Measurements from ENCODE around the gene OR52D1. TPM values are rescaled to one million over a fixed set of nuclear protein-coding genes. Genes with fewer than 3 reads are reported as not detected.

Gene OR52D1
- total and polyA plus RNA-seq, 2 of the 8 experiments (the other 6 are each of a cell fraction or from before 2014, with no cell fraction given): not detected

- Histone ChIP-seq H3K79me2 (ENCODE audit: control insufficient read depth in 1 of 2, insufficient read depth in 2 of 2, low read length in 2 of 2) (no peaks in the 10 kb centered on the region), H3K9me3 (ENCODE audit: insufficient read depth in 2 of 2, low read depth in 1 of 2, low read length in 1 of 2) (no peaks in the 10 kb centered on the region), H4K5ac (ENCODE audit: insufficient read length, low read depth, low read length) (no peak overlapping the region), H2AK5ac (ENCODE audit: low read depth, low read length) (no peak overlapping the region), H2BK15ac (ENCODE audit: low read length) (no peak overlapping the region), H3K18ac (ENCODE audit: extremely low read depth, low read length) (no peak overlapping the region), H3K23me2 (ENCODE audit: low read depth, low read length) (no peaks in the 10 kb centered on the region), H3K56ac (replicated peaks; ENCODE audit: insufficient read length, low read depth, low read length) (no peak overlapping the region), H2BK20ac (ENCODE audit: low read length) (no peak overlapping the region), H3K4me3 (ENCODE audit: extremely low read depth in 1 of 4, insufficient read depth in 2 of 4, low read depth in 3 of 4, low read length in 4 of 4) (no peak overlapping the region), H3K4me2 (ENCODE audit: insufficient read depth in 1 of 2, low read depth in 2 of 2, low read length in 2 of 2) (no peak overlapping the region), H3K14ac (ENCODE audit: insufficient read length) (no peak overlapping the region), H3K4me1 (replicated peaks in 1 of 4; ENCODE audit: control insufficient read depth in 3 of 4, insufficient read depth in 4 of 4, low read length in 3 of 4) (no peaks in the 10 kb centered on the region), H3K23ac (ENCODE audit: insufficient read length) (no peak overlapping the region), H2BK12ac (ENCODE audit: low read depth, low read length) (no peak overlapping the region), H2BK5ac (ENCODE audit: low read depth, low read length) (no peak overlapping the region), H3K36me3 (ENCODE audit: control insufficient read depth in 2 of 4, insufficient read depth in 4 of 4, low read length in 3 of 4) (no peaks in the 10 kb centered on the region), H3K79me1 (ENCODE audit: low read depth, low read length) (no peaks in the 10 kb centered on the region), H3K27me3 (replicated peaks in 1 of 4; ENCODE audit: control insufficient read depth in 3 of 4, extremely low read depth in 1 of 4, insufficient read depth in 3 of 4, low read length in 3 of 4) (no peaks in the 10 kb centered on the region), H3K9ac (replicated peaks in 1 of 4; ENCODE audit: extremely low read depth in 1 of 4, low read depth in 3 of 4, low read length in 3 of 4) (no peak overlapping the region; a peak in 1 of 7 replicates), H3K4ac (replicated peaks; ENCODE audit: insufficient read length, low read depth, low read length) (no peak overlapping the region), H2BK120ac (replicated peaks; ENCODE audit: low read depth, low read length) (no peak overlapping the region), H4K91ac (replicated peaks; ENCODE audit: insufficient read length, low read length) (no peak overlapping the region), H4K8ac (ENCODE audit: extremely low read depth, insufficient read depth, low read length) (no peak overlapping the region), H4K20me1 (replicated peaks in 1 of 2; ENCODE audit: control insufficient read depth in 1 of 2, insufficient read depth in 2 of 2, low read length in 2 of 2) (no peaks in the 10 kb centered on the region), H2AFZ (ENCODE audit: low read length) (no peak overlapping the region), H3K27ac (ENCODE audit: low read depth, low read length) (no peak overlapping the region)
- DNase-seq (ENCODE audit: low read depth in 1 of 2, low spot score in 2 of 2) (no peak), FAIRE-seq (no peak)
- TF ChIP-seq RNF2 (IDR thresholded peaks at IDR 0.05; ENCODE audit: borderline replicate concordance, low read depth, low read length, missing control alignments, poor library complexity, severe bottlenecking) (no peak), EP300 (IDR thresholded peaks at IDR 0.05; ENCODE audit: borderline replicate concordance in 1 of 2, low read depth in 2 of 2, low read length in 2 of 2) (no peak), SP2 (IDR thresholded peaks at IDR 0.05; ENCODE audit: low read length) (no peak), PHF8 (conservative IDR thresholded peaks at IDR 0.05; ENCODE audit: low read depth, low read length) (no peak), SP4 (IDR thresholded peaks at IDR 0.05; ENCODE audit: low read length) (no peak), JUND (IDR thresholded peaks at IDR 0.05; ENCODE audit: low read length) (no peak), CHD1 (IDR thresholded peaks at IDR 0.05; ENCODE audit: low read depth, low read length) (no peak), KDM5A (IDR thresholded peaks at IDR 0.05; ENCODE audit: low read length) (no peak)
- POLR2A ChIA-PET (ENCODE audit: partially characterized antibody): no interaction called here
- CTCF ChIA-PET (ENCODE audit: partially characterized antibody): interaction anchor here (1.2 kb wide), 1 partner anchor 13 kb away, joined by 4 read pairs; no protein-coding TSS in a partner anchor
- WGBS, 2 experiments (ENCODE audit: extremely low coverage in 1 of 2, insufficient coverage in 1 of 2, insufficient read length in 1 of 2, insufficient replicate concordance in 2 of 2, low coverage in 1 of 2, low lambda C conversion rate in 2 of 2, missing lambda C conversion rate in 1 of 2): 54% methylated on average over 5 of the region's 5 CpGs; no CpG with 5 or more reads in 1 of the 2 experiments
Observed at GRCh38 chr11:5489576-5490357, 1.3 kb downstream of the OR52D1 start.
